ENCODE measurements around the gene RBM5. TPM values are rescaled to one million over a fixed set of nuclear protein-coding genes. Genes with fewer than 3 reads are reported as not detected.
A peak's percentile ranks its signal among the peaks of the same experiment; 100 is the strongest.
"Not testable (repeated sequence)": the region's sequence is repeated elsewhere in the genome, so short reads cannot be mapped to it uniquely, and the experiment has no call there.

RBM5 gene
- polyA plus RNA-seq: 10 to 100 TPM; 54.6 to 76.0 (median 60.2) TPM

DNA sequence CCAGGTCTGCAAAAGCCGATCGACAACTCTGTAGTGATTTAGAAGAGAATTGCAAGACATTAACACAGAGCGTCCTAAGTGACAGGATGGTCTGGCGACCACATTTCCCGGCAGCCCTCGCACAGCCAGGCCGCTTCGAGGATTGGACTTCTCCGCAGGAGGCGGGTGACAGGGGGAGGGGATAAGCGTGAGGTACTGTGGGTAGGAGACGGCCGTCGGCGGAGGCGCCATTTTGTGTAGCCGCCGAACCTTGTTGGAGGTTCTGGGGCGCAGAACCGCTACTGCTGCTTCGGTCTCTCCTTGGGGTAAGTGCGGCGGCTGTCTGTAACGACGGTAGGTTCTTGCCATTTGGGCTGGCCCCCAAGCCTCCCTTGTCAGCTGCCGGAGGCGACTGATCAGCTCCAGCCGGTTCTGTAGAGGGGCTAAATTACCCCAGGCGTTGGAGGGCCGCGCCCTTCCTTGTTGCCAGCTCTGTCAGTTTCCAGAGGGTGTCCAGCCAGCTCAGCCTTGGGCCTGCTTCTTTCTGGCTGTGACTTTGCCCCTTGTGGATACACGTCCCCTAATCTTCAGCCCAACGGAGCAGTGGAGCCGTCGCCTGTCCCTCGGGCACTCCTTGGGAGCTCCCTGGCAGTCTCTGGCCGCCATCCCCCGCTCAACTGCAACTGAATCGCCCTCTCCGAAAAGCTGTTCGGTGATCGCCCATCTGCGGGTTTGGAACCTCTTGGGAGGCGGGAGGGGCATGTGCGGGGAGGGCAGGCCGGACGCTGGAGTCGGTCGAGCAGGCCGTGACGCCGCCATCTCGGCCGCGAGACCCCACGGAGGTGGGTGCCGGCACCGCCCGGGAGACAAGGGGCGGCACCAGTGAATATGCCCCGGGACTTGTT is at the start of gene RBM5:
TSS of gene RBM5 (plus strand) at position 195 of the 884 bp plus-strand sequence. CDS start 1,516 bp downstream, outside the sequence.
- H3K27ac ChIP-seq (ENCODE audit: low read depth, low read length): peak within 1 kb of the TSS; percentile 70
- 0 to 1% (median 0%) methylated on average over 61 of the region's 61 CpGs for WGBS, 3 donors

- WGBS, 3 donors: 87 to 100% (median 97%) methylated on average over 1 of the region's 1 CpG
- no peak overlapping the region for H3K27ac ChIP-seq (ENCODE audit: low read depth, low read length)
Observed at GRCh38 chr3:50044976-50045375, 43.7 kb upstream of the RBM5 start.

GRCh38 chr3:50047426-50047825 is 41.3 kb upstream of the RBM5 start:
- H3K27ac ChIP-seq (ENCODE audit: low read depth, low read length): no peak overlapping the region
- WGBS, 3 donors: 89 to 99% (median 98%) methylated on average over 4 of the region's 4 CpGs

GRCh38 chr3:50050361-50050760 is 38.4 kb upstream of the RBM5 start:
- no peak overlapping the region for H3K27ac ChIP-seq (ENCODE audit: low read depth, low read length)

DNA sequence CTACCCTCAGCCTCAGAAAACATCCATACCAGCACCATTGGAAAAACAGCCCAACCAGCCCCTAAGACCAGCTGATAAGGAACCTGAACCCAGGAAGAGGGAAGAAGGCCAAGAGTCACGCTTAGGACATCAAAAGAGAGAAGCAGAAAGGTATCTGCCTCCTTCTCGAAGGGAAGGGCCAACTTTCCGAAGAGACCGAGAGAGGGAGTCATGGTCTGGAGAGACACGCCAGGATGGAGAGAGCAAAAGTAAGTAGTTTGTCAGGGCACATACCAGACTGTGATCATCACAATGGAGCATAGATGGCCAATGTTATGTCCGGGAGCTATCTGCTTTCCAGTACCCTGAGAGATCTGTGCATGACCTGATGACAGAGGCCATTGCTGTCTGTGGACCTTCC is 31.0 kb upstream of the RBM5 start:
- 95 to 97% (median 97%) methylated on average over 6 of the region's 6 CpGs for WGBS, 3 donors
- no peak overlapping the region for H3K27ac ChIP-seq (ENCODE audit: low read depth, low read length)

DNA sequence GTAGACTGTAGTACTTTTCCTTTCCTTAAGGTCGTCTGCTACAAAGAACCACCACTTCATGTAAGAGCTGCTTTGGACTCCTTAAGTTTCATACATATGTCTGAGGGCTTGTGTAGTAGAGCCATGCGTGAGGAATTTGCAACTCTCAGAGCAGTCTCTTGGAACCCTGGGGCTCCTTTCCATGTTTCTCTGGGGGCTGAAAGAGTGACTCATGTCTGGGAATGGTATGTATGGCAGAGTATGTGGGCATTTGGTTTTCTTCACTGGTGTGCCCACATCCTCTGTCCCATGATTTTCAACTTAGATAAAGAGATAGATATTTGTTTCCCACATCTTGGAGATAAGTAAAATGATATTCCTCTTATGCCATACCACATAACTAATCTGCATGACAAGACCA is 20.6 kb upstream of the RBM5 start:
- H3K27ac ChIP-seq (ENCODE audit: low read depth, low read length): no peak overlapping the region
- 87 to 95% (median 89%) methylated on average over 2 of the region's 2 CpGs for WGBS, 3 donors

- 93 to 100% (median 100%) methylated on average over 1 of the region's 1 CpG for WGBS, 3 donors
- no peak overlapping the region for H3K27ac ChIP-seq (ENCODE audit: low read depth, low read length)
Observed at GRCh38 chr3:50078091-50078490, 10.6 kb upstream of the RBM5 start.

GRCh38 chr3:50078622-50079021 is 10.1 kb upstream of the RBM5 start:
- 20 to 48% (median 24%) methylated on average over 1 of the region's 1 CpG for WGBS, 3 donors

DNA sequence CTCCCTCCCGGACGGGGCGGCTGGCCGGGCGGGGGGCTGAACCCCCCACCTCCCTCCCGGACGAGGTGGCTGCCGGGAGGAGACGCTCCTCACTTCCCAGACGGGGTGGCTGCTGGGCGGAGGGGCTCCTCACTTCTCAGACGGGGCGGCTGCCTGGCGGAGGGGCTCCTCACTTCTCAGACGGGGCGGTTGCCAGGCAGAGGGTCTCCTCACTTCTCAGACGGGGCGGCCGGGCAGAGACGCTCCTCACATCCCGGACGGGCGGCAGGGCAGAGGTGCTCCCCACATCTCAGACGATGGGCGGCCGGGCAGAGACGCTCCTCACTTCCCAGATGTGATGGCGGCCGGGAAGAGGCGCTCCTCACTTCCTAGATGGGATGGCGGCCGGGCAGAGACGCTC is 3.8 kb upstream of the RBM5 start:
- 92 to 100% (median 96%) methylated on average over 3 to 18 of the region's 33 CpGs for WGBS, 3 donors
- H3K27ac ChIP-seq (ENCODE audit: low read depth, low read length): not testable (repeated sequence)

More at GRCh38 chr3:50078622-50079021, 10.1 kb upstream of the RBM5 start:
- H3K27ac ChIP-seq (ENCODE audit: low read depth, low read length): no peak overlapping the region

DNA sequence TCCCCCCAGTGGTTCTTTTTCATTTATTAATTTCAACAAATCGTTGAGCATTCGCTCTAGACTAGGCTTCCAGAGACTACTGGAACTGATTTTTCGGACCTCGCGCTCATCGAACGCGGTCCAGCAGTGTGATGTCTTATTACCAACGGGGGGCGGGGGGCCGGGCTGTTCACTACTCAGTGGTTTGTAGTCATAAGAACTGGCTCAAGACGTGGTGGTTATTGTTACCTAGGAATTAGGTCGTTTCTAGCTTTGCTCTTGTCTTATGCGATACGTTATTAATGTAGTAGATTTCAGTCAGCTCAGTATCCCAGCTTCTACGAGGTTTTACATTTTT is 858 bp downstream of the RBM5 start:
- peak overlapping the region; percentile 70 for H3K27ac ChIP-seq (ENCODE audit: low read depth, low read length)
- 0 to 1% (median 1%) methylated on average over 16 of the region's 16 CpGs for WGBS, 3 donors

GRCh38 chr3:50090984-50091383 is 2.3 kb downstream of the RBM5 start:
- no peak overlapping the region for H3K27ac ChIP-seq (ENCODE audit: low read depth, low read length)

GRCh38 chr3:50095352-50095998 is 6.8 kb downstream of the RBM5 start:
- H3K27ac ChIP-seq (ENCODE audit: low read depth, low read length): no peak overlapping the region
- 80 to 92% (median 88%) methylated on average over 5 of the region's 5 CpGs for WGBS, 3 donors

DNA sequence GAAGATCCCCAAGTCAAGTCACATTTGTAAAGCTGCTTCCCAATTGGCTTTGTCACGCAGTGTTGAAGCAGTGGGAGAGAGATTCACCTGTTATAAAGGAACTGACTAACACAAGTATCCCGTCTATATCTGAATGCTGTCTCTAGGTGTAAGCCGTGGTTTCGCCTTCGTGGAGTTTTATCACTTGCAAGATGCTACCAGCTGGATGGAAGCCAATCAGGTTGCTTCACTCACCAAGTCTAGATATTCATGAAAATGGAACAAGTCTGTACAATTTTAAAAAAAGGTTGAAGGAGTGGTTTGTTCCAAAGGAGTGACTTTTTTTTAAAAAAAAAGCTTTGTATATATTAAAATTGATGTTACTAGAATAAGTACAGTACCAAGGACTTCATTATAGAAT is 11.7 kb downstream of the RBM5 start:
- H3K27ac ChIP-seq (ENCODE audit: low read depth, low read length): no peak overlapping the region
- WGBS, 3 donors: 81 to 87% (median 86%) methylated on average over 5 of the region's 5 CpGs

DNA sequence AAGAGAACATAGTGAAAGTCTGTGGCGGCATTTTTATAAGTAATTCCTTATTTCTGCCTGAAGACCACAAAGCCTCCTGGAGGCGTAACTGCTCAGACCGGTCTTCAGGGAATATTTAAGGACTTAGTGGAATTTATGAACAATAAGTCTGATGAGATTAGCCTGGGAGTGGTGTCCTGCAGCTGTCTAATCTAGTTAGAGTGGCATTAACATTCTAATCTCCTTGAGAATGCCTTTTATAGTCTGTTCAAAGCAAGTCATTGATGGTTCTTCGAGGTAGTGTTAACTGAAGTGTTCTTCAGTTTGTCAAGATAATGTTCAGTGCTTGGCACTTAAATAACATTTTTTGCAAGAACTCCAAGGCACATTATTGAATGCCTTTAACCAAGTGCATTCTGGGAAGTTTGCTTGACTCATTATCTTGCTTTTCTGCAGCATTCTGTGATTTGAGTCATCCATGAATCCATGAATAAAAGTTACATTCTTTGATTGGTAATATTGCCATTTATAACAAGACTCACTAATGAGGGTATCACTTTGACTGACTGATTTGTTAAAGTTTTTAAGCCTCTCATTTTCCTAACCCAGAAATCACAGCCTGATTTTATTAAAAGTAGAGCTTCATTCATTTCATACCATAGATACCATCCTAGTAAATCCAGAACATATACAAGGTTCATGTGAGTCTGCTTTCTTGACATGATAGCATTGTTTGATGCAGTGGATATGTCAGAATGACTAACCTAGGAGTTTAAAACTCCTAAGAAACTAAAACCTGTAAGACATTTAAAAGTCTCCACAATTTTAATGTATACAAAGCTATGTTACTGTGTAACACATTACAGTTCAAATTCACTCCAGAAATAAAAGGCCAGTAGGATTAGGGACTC is 12.5 kb downstream of the RBM5 start:
- 83 to 88% (median 85%) methylated on average over 4 of the region's 4 CpGs for WGBS, 3 donors
- no peak overlapping the region for H3K27ac ChIP-seq (ENCODE audit: low read depth, low read length)

- H3K27ac ChIP-seq (ENCODE audit: low read depth, low read length): no peak overlapping the region
- WGBS, 3 donors: 89 to 96% (median 95%) methylated on average over 7 of the region's 7 CpGs
Observed at GRCh38 chr3:50102558-50102957, 13.8 kb downstream of the RBM5 start.

DNA sequence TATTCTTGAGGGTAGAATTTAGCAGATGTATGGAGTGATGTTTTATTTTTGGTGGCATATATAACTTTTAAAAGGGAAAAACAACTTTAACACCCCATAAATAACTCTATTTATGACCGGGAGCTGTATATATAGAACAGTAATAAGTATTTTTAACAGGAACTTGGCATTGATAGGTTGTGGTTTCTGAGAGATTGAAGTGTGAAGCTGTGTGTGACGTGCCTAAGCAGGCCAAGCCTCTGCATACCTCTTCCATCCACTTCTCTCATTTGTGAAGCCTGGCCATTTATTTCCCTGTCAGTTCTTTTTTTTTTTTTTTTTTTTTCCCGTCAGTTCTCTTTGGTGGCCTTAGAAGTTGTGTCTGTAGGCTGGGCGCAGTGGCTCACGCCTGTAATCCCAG is 23.0 kb downstream of the RBM5 start:
- 75 to 89% (median 87%) methylated on average over 5 of the region's 5 CpGs for WGBS, 3 donors
- H3K27ac ChIP-seq (ENCODE audit: low read depth, low read length): no peak overlapping the region

DNA sequence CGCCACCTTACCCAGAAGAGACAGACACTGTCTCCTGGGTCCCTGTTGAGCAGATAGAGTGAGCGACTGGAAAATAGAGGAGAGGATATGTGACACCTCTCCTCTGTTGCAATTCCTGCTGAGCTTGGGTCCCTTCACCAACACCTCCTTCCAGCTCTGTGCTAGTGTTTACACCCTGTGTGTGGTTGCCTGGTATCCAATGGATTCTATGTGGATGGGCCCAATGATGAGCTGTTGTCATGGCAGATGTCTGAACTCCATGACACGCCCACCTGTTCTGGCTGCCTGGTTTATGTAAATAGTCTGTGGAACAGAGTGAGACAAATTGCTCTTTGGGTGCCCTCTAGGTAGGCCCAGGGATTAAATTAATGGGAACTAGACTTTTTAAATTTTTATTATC is 23.7 kb downstream of the RBM5 start:
- H3K27ac ChIP-seq (ENCODE audit: low read depth, low read length): no peak overlapping the region
- 87 to 98% (median 93%) methylated on average over 3 of the region's 3 CpGs for WGBS, 3 donors

DNA sequence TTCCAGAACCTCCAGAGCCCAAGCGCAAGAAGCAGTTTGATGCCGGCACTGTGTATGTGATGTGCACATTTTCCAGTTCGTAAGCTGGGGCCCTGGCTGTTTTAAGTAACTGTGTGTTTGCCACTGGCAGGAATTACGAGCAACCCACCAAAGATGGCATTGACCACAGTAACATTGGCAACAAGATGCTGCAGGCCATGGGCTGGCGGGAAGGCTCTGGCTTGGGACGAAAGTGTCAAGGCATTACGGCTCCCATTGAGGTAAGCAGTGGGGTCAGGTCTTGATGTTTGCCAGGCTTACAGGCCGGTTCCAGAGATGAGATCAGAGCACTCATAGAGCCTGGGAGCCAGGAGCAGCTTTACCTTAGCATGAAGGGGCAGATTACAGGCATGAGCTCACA is 28.4 kb downstream of the RBM5 start:
- 91 to 92% (median 92%) methylated on average over 8 of the region's 8 CpGs for WGBS, 3 donors
- H3K27ac ChIP-seq (ENCODE audit: low read depth, low read length): no peak overlapping the region

- WGBS, 3 donors: 86 to 89% (median 89%) methylated on average over 10 of the region's 10 CpGs
- no peak overlapping the region for H3K27ac ChIP-seq (ENCODE audit: low read depth, low read length)
Observed at GRCh38 chr3:50118237-50118636, 29.5 kb downstream of the RBM5 start.

Measured in adipose tissue (tissue), 3 donors.